NCI-H748 (cell line): Measurements from ENCODE around the gene VAMP7.
"Not testable (repeated sequence)": the region's sequence is repeated elsewhere in the genome, so short reads cannot be mapped to it uniquely, and the experiment has no call there.

Experiments
- DNase-seq: peaks from one replicate; lab custom pipeline; 2025; ENCODE audit not compliant: unreplicated experiment; lab: John Stamatoyannopoulos, UW

The VAMP7 gene

DNA sequence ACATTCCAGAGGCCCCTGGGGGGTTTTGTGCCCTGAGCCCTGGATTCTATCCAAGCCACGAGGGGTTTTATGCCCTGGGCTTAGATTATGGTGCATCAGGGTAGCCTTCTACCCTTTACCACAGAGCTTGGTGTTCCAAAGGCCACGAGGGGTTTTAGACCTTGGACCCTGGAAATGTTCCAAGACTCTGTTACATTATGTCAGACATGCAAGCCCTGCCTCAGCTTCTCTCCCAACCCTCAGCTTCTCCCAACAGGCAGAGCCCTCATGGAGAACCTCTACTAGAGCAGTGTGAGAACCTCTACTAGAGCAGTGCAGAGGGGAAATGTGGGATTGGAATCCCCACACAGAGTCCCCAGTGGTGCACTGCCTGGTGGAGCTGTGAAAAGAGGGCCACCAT lies 105.8 kb downstream of the VAMP7 start:
- not testable (repeated sequence) for DNase-seq

DNA sequence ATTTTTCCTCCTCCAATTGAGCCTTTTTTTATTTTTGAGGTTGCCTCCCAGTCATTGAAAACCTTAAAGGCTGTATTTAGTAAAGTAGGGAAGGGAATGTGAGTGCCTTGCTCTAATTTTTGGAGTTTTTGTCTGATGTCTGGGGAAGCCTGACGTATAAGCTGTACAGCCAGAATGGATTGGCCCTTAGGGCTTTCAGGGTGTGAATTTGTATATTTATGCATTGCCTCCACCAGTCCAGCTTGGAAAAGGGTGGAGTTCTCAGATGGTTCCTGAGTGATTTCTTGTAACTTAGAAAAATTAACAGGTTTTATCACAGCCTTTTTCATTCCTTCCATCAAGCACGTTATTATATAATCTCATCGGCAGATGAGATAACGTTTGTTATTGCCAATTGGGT lies 107.7 kb downstream of the VAMP7 start:
- no peak for DNase-seq
